GM19395 (cell line): Measurements from ENCODE around the gene PXDN.
"Not testable (repeated sequence)": the region's sequence is repeated elsewhere in the genome, so short reads cannot be mapped to it uniquely, and the experiment has no call there.

Experiments used
- ATAC-seq: cut with Tn5 transposase; IDR thresholded peaks from one replicate; pipeline ENCODE4 v1.9.1; 2021; ENCODE audit warnings: mild to moderate bottlenecking, moderate library complexity; ENCODE audit not compliant: unreplicated experiment

The PXDN gene

DNA sequence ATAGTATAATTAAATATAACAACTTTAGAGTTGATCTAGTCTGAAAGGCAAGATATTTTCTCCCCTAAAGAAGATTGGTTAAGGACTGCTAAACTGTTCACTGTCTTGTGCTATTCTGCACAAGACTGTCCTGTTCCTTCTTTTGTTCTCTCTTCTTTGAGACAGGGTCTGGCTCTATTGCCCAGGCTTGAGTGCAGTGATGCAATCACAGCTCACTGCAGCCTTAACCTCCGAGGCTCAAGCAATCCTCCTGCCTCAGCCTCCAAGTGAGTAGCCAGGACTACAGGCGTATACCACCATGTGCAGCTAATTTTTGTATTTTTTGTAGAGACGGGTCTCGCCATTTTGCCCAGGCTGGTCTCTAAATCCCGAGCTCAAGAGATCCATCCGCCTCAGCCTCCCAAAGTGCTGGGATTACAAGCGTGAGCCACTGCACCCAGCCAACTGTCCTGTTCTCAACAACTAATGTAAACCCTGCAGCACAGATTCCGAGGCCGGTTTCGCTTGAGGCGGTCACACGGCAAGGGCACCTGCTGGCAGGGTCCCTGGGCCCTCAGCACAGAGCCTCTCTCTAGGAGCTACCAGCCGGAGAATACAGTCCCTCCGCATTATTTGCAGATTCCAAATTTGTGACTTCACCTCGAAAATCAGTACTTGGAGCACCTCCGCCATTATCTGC is 16.4 kb downstream of the PXDN start:
- ATAC-seq = no peak

DNA sequence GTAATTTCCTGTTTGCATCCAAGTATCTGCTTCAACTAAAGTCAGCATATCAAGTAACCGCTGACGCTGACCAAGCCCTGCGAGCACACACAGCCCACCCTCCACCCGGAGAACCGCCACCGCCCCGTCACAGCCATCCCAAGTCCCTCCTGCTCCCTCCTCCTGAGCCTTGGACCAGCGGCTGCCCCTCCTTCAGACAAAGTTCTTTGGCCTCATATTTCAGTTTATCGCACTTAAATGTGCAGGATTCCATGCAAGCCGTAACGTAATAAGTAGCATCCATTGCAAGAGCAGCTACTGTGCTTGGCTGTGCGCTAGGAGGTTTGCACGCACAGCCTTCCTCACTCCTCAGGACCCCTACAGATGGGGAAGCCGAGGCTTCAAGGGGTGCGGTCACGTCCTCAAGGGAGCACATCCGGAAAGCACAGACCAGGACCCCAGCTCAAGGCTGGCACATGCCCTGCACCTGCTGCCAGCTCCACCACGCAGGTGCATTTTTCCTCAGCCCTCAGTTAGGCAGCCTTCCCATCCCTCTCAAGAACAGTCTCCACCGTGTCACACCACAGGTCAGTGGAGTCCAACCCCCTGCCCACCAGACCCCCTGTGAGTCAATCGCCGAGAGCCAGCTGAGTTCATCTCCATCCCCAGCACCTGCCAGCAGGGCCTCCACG is 17.1 kb downstream of the PXDN start:
- ATAC-seq = no peak

DNA sequence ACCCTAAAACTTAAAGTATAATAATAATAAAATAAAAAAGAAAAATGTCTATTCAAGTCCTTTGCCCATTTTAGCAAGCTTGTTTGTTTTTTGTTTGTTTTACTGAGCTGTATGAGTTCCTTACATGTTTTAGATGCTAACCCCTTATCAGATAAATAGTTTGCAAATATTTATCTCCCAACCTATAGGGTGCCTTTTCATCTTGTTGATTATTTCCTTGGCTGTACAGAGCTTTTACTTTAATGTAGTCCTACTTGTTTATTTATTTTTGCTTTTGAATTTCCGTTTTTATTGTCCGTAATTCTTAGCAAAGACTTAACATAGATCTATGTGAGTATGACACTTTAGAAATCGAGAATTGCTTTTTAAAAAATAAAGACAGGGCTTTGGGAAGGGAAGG is 17.8 kb downstream of the PXDN start:
- ATAC-seq = no peak

DNA sequence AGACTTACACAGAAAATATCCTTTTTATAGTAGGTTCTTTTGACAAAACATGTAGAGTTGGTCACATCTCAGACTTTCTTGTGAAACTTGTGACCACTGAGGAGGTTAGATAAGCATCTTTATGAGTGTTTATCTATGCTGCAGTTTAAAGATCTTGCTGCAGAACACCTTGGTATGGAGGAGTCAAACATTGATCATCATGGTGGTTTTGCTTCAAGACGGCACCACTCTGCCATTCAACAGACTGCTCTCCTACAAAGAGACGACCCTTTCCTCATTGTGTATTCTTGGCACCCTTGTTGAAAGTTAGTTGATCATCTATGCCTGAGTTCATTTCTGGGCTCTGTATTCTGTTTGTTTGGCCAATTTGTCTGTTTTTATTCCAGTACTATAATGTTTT is 20.0 kb downstream of the PXDN start:
- ATAC-seq = not testable (repeated sequence)

DNA sequence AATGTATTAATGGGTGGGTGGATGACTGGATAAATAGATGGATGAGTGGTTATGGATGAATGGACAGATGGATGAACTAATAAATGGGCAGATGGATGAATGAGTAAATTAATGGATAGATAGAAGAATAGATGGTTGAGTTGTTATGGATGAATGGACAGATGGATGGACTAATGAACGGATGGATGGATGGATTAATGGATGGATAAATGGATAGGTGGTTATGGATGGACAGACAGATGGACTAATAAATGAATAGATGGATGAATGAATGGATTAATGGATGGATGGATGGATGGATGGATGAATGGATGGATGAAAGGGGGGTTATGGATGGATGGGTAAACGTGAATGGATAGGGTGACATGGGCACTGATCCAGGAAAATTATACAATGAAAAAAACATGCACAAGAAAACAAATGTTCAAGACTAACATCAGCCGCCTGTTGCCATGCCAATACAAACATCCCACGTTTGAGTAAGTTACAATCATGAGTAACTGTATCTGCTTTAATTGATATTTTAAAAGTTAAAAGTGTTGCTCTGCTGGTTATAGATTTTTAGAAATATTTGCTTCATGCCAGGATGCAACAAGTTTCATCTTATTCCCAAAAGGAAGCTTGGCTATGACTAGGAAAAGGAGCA is 20.8 kb downstream of the PXDN start:
- ATAC-seq = no peak

DNA sequence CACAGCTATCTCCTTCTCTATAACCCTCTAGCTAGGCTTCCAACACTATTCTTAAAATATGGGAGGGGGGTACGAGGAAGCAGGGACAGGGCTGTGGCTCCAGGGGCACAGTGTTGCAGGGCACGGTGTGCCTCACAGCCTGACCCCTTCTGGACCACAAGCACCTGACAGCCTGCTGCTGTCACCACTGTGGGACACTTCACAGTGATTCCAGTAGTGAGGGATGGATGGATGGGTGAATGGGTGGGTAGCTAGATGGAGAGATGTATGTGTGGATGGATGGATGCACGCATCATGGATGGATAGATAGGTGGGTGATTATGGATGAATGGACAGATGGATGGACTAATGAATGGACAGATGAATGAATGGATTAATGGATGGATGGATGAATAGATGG is 21.6 kb downstream of the PXDN start:
- no peak for ATAC-seq

DNA sequence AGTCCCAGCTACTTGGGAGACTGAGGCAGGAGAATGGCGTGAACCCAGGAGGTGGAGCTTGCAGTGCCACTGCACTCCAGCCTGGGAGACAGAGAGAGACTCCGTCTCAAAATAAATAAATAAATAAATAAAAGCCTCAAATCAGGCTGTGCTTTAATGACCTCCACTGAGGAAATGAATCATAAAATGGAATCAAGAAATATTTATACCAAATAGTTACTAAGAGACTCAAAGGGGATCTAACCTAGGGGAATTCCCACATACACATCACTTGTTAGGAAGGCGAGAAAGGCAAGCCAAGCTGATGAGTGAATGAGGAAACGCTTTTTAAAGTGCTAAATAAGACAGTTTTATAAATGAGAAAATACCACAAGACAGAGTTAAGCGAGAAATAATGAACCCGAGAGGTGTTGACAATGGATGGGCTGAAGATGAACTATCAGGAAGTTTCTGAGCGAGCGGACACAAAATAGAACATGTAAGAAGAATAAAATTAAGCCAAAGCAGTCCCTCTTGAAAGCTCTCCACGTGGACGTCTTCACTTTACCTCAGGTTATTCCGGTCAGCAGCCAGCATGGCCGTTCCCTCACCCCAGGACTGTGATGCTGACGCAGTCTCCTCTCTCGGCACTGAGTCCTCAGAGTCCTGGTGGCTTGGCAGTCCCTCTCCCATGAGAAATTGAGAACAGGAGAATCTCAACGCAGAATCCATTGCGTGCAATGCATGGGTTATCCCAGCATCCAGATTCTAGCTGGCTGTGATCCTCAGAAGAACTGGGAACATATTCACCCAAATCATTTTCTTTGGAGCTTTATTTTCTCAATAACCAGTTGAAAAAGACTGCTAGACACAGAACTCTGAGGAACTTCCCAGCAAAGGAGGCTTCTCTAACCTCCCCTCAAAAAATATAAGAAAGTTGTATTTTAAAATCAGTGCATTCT is 22.3 kb downstream of the PXDN start:
- no peak for ATAC-seq

DNA sequence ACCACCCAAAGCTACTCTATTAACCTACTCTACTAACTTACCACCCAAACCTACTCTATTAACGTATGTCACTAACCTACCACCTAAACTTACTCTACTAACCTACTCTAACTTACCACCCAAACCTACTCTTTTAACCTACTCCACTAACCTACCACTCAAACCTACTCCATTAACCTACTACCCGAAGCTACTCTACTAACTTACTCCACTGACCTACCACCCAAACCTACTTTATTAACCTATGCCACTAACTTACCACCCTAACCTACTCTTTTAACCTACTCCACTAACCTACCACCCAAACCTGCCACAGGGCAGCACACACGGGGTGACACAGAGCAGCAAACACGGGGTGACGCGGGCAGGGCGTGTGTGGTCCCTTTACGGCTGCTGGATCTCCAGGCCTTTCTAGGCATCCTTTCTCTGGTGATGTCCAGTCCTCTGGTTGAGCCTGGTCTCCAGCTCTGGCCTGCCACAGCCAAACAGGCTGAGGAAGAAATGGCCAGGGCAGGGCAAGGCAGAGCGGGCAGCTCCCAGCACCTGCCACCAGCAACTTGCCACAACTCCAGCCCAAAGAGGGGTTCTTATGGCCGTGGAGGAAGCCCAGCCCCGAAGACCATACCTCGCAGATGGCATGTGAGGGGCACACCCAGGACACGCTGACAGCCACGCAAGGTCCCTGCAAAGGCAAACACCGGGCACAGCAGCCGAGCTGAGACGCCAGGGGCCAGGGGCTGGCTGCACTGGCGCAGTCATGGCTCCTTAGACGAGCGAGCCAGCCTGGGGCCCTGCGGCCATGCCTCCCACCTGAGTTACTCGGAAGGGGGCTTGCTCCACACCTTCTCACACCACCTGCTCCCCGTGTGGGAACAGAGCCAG is 25.7 kb downstream of the PXDN start:
- ATAC-seq = no peak

DNA sequence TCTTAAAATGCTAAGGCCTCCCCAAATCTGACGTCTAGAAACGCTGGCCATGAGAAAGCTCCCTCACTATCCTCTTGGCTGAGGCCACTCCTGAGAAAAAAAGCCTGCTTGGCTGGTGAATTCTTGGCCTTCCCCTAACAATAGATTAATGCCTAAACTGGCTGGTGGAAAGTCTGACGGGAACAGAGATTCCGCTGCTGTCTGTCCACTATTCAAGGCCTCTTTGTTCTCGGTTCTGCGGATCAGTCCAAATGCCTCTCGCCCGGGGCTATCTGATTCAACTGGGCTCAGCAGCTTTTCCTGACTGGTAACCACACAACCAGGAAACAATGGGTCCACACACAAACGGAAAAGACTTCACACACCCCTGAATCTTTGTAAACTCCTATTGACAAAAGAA is 27.2 kb downstream of the PXDN start:
- no peak for ATAC-seq

DNA sequence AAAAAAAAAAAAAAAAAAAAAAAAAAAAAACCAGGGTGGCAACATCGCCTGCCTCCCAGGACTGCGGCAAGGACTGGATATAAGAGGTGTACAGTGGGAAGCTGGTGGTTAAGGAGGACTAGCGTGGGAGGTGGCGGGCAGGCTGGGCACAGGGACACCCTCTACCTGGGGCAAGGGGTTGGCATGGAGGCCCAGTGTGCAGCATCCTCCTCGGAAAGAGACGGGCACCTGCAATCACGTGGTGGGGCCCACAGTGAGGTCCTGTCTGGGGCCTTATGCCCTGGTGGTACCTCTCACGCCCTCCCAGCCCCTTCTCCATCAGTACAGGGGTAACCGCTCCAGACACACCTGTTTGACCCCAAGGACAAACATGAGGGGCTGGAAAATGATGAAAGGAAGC is 27.9 kb downstream of the PXDN start:
- no peak for ATAC-seq

DNA sequence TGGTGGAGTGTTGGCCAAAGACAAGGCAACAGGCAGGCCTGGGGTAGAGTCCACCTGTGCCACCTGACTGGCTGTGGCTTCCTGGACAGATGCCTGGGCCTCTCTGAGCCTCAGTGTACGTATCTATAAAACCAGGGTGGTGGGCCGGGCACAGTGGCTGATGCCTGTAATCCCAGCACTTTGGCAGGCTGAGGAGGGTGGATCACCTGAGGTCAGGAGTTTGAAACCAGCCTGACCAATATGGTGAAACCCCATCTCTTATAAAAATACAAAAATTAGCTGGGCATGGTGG is 28.4 kb downstream of the PXDN start:
- not testable (repeated sequence) for ATAC-seq

DNA sequence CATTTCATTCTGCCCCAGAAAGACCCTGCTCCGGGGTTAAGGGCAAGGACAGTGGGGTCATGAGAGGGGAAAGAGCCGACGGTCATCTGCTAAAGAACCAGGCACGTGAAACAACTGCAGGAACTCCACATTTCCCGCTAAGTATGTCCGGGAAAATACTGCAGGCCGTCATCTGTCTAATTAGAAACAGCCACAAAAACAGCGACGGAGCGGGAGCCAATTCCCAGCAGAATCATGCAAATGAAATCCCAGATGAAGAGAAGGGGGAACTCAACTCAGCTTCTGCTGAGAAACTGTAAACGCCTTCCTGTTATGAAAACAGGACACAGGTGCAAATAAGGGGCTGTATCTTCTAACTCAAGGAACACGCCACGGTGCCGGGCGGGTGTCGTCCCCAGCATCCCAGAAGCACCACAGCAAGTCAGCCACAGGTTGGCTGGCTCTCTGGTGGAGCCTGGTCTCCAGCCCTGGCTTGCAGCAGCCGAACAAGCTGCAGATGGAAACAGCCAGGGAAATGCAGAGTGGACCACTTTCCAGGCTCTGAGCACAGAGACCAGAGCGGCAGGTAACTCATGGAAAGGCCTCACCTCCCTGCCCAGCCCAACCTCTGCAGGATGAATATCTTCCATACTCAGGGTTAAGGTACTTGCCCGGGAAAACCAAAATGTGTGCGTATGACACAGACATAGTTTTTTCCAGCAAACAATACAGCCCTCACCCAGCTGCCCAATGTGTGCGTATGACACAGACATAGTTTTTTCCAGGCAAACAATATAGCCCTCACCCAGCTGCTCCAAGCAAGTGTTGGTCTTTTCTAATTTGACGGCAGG is 28.9 kb downstream of the PXDN start:
- ATAC-seq = no peak

DNA sequence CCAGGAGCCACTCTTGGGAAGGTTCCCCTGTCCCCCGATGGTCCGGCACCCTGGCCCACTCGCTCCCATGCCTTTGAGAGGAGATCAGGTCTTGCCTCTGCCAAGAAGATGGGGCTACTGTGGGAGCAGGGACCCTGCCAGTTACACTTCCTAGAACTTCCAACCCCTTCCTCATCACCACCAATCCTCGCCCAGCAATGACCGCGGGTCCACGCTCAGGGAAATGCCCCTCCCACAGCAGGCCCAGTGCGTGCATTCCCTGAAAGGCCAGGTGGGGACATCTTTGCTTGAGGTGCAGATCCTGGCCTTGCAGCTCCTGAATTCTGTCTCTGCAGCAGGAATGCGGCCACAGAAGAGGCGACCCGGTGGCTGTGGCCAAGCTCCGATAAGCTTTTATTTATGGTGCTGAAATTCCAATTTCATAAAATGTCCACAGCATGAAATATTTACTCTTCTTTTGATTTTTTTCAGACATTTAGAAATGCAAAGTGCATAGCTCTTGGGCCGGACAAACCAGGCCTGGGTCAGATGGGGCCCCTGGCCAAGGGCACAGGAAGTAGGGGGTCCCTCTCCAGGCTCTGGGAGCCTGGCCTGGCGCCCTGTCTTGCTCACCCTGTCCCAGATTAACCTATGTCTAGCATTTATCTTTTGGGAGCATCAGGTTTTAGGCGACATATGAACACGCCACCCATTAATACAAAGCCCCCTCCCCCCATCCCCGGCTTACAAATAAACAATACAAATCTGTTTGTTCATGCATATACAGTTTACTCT is 29.8 kb downstream of the PXDN start:
- no peak for ATAC-seq

DNA sequence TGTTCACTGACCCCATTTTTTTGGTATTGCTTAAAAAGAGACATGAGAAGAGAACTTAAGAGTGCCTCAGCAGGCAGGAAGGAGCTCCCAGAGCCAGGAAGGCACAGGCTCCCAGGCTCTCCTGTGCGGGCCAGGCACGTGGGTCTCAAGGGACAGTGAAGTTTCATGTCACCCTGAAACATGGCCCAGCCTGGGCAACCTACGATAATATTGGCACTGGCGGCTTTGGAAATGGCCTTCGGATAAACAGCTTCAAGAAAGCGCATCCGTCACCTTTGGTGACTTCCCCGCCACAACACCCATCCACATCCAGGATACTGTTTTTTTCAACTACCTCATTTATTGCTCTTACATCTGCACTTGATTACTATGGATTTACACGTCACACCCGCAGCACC is 30.5 kb downstream of the PXDN start:
- ATAC-seq = no peak

DNA sequence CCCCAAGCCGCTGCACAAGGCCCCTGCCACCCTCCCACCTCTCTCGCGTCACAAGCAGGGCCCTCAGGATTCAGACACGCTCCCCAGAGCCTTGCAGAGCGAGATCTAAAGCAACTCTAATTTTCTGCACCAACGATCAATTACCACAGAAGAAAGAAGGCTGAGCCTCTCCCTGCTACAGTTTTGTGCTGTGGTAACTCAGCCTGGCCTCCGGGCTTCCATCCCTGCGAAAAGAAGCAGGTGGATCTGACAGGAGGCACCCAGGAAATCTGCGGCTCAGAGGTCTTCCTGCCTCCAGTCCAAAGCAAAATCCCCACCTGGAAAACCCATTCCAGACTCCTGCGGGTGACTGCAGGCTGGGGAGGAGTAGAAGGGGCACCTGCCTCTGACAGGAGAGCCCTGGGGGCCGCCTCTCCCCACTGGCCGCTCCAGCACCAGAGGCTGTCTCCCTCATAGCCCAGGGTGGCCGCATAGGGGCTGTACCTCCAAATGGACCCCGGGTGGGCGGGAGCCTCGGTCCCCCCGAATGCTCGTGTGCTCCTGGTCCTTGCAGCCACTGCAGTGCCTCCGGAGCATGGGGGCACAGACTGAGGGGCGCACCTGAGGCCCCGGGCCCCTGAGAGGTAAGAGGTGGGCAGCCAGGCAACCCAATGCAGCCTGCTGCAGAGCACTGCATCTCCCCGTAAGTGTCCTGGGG is 31.0 kb downstream of the PXDN start:
- ATAC-seq = no peak

DNA sequence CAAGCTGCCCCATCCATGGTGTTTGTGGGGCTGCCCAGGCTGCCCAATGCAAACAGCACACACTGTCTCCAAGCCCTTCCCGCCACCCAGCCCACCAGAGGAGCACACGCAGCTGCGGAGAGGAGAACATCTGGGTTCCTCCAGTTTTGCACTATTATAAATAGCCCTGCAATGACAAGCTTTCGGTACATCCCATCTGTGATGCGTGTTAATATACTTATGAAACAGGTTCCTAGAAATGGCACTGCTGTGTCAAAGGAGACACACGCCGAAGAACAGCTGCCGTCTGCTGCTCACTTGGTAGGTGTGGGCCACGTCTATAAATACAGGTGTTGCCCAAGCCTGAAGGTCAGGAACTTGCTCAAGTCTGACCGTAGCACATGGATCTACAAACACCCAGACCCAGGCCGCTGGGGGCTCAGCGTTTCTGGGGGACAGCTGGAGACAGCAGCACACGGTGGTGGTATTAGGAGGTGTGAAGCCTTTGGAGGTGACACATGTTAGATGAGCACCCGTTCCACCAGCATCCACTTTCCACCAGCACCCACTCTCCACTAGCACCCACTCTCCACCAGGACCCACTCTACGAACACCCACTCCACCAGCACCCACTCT is 34.3 kb downstream of the PXDN start:
- ATAC-seq = no peak

DNA sequence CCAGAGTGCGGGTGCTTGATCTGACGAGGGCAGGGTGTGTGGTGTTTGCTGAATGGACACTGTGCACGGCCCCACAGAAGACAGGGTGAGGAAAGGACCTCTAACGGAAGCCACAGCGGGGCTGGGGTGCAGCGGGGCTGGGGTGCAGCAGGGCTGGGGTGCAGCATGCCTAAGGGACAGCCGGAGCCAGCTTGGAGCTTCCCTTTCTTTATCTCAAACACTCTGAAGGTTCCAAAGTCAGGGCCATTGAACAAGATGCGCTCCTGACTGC is 35.0 kb downstream of the PXDN start:
- ATAC-seq = no peak
